Endothelial cell (in vitro differentiated cells): ENCODE measurements around the gene UNC5CL. TPM values are rescaled to one million over a fixed set of nuclear protein-coding genes. Genes with fewer than 3 reads are reported as not detected.
A peak's percentile ranks its signal among the peaks of the same experiment; 100 is the strongest.

Source experiments
- DNase-seq: peaks from one replicate; pipeline ENCODE4 v3.0.0; 2021; ENCODE audit warnings: low spot score
- H3K27ac Mint-ChIP-seq: one replicate; pipeline ENCODE4 v1.8.0; 2021; ENCODE audit warnings: mixed read lengths, inconsistent platforms; ENCODE audit not compliant: unreplicated experiment
- H3K27me3 Mint-ChIP-seq: one replicate; pipeline ENCODE4 v1.8.0; 2021; ENCODE audit warnings: mild to moderate bottlenecking, moderate library complexity, mixed read lengths, inconsistent platforms; ENCODE audit not compliant: unreplicated experiment
- H3K36me3 Mint-ChIP-seq: one replicate; pipeline ENCODE4 v1.8.0; 2021; ENCODE audit warnings: mild to moderate bottlenecking, low read depth, mixed read lengths, inconsistent platforms; ENCODE audit not compliant: unreplicated experiment
- H3K4me1 Mint-ChIP-seq: one replicate; pipeline ENCODE4 v1.8.0; 2021; ENCODE audit warnings: mild to moderate bottlenecking, mixed read lengths, inconsistent platforms; ENCODE audit not compliant: unreplicated experiment
- H3K4me3 Mint-ChIP-seq: one replicate; pipeline ENCODE4 v1.8.0; 2021; ENCODE audit warnings: mild to moderate bottlenecking, mixed read lengths, inconsistent platforms; ENCODE audit not compliant: unreplicated experiment
- H3K9me3 Mint-ChIP-seq: one replicate; pipeline ENCODE4 v1.8.0; 2021; ENCODE audit warnings: mixed read lengths, inconsistent platforms; ENCODE audit not compliant: unreplicated experiment
- long read RNA-seq: library from polyadenylated mRNA; unstranded; transcript quantifications from one replicate; pipeline ENCODE4 v2.0.0, GENCODE V29; 2020; ENCODE audit not compliant: unreplicated experiment
- total RNA-seq: library from RNA; stranded (reverse); fragmentation: NEBNext Ultra II Directional; extraction: Animal tissue kit (Norgen Biotek cat#: 25700); gene quantifications from one replicate; pipeline ENCODE4 v1.2.1, GENCODE V29; 2021; ENCODE audit not compliant: unreplicated experiment
- TF ChIP-seq, protein P1 (sequence below): fragments of 200-600 bp; sonication (generic); IDR thresholded peaks from one replicate; pipeline ENCODE4 v1.5.0; 2021; ENCODE audit warnings: antibody characterized with exemption; ENCODE audit not compliant: unreplicated experiment

The UNC5CL gene
- 0.59 TPM for total RNA-seq
- long read RNA-seq, result 0 reads

- no peaks in the 10 kb centered on the region for H3K9me3 Mint-ChIP-seq
- peak; percentile 63 for DNase-seq
- H3K4me1 Mint-ChIP-seq, result no peaks in the 10 kb centered on the region
- no peak within 1 kb of the TSS for H3K27ac Mint-ChIP-seq
- TF ChIP-seq, protein P1, sequence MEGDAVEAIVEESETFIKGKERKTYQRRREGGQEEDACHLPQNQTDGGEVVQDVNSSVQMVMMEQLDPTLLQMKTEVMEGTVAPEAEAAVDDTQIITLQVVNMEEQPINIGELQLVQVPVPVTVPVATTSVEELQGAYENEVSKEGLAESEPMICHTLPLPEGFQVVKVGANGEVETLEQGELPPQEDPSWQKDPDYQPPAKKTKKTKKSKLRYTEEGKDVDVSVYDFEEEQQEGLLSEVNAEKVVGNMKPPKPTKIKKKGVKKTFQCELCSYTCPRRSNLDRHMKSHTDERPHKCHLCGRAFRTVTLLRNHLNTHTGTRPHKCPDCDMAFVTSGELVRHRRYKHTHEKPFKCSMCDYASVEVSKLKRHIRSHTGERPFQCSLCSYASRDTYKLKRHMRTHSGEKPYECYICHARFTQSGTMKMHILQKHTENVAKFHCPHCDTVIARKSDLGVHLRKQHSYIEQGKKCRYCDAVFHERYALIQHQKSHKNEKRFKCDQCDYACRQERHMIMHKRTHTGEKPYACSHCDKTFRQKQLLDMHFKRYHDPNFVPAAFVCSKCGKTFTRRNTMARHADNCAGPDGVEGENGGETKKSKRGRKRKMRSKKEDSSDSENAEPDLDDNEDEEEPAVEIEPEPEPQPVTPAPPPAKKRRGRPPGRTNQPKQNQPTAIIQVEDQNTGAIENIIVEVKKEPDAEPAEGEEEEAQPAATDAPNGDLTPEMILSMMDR, result peak; percentile 86
- H3K27me3 Mint-ChIP-seq, result no peaks in the 10 kb centered on the region
- no peaks in the 10 kb centered on the region for H3K36me3 Mint-ChIP-seq
- H3K4me3 Mint-ChIP-seq, result no peak within 1 kb of the TSS
Measured at GRCh38 chr6:41039060-41039998, at the start of gene UNC5CL. TSS of gene UNC5CL (minus strand) at chr6:41039221. CDS start at chr6:41035074, 4,147 bp downstream.

DNA sequence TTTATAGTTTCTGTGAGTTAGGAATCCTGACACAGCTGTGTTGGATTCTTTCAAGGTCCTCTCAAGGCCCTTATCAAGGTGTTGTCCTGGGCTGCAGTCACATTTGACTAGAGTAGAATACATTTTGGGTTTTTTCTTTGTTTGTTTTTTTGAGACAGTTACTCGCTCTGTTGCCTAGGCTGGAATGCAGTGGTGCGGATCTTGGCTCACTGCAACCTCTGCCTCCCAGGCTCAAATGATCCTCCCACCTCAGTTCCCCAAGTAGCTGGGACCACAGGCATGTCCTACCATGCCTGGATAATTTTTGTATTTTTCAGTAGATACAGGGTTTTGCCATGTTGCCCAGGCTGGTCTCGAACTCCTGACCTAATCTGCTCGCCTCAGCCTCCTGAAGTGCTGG is 49.4 kb upstream of the UNC5CL start:
- no peaks in the 10 kb centered on the region for H3K4me1 Mint-ChIP-seq

DNA sequence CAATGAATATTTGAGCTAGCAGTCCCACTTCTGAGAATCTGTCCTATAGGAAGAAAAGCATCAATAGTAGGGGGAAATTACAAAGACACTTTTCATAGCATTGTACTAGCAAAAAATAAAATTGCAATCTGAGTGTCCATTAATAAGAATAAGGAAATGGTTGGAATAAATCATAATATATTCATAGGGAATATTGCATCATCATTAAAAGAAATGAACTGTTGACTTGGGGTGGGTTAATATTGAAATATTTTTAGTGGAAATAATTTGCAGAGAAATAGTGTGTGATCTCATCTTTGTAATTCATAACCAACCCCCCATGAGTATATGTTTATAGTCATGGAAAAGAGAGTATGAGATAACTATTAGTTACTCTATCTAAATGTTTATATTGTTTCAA is 46.2 kb upstream of the UNC5CL start:
- Mint-ChIP-seq H3K4me3 (no peak overlapping the region), H3K9me3 (no peaks in the 10 kb centered on the region), H3K36me3 (peaks cover 16% of the 10 kb centered on the region), H3K4me1 (peaks cover 13% of the 10 kb centered on the region), H3K27ac (no peak overlapping the region), H3K27me3 (peaks cover 2% of the 10 kb centered on the region)
- no peak for DNase-seq
- TF ChIP-seq, protein P1, result no peak

More for the DNA sequence above, 49.4 kb upstream of the UNC5CL start:
- TF ChIP-seq, protein P1, result no peak
- no peak overlapping the region for H3K27ac Mint-ChIP-seq
- peaks cover 2% of the 10 kb centered on the region for H3K27me3 Mint-ChIP-seq
- H3K9me3 Mint-ChIP-seq, result no peaks in the 10 kb centered on the region
- DNase-seq, result no peak
- H3K4me3 Mint-ChIP-seq, result no peak overlapping the region
- H3K36me3 Mint-ChIP-seq, result peaks cover 25% of the 10 kb centered on the region

- DNase-seq, result no peak
- no peak overlapping the region for H3K27ac Mint-ChIP-seq
- peaks cover 12% of the 10 kb centered on the region for H3K36me3 Mint-ChIP-seq
- H3K9me3 Mint-ChIP-seq, result no peaks in the 10 kb centered on the region
- H3K4me3 Mint-ChIP-seq, result no peak overlapping the region
- peaks cover 2% of the 10 kb centered on the region for H3K27me3 Mint-ChIP-seq
- TF ChIP-seq, protein P1, result no peak
- peaks cover 27% of the 10 kb centered on the region for H3K4me1 Mint-ChIP-seq
Measured at GRCh38 chr6:41083072-41083471, 44.1 kb upstream of the UNC5CL start.

- Mint-ChIP-seq H3K27ac (peak overlapping the region; percentile 59), H3K9me3 (no peaks in the 10 kb centered on the region), H3K4me3 (peak overlapping the region; percentile 56), H3K4me1 (peaks cover 34% of the 10 kb centered on the region), H3K27me3 (no peaks in the 10 kb centered on the region), H3K36me3 (peaks cover 12% of the 10 kb centered on the region)
- TF ChIP-seq, protein P1, result no peak
- no peak for DNase-seq
Measured at GRCh38 chr6:41080621-41081020, 41.6 kb upstream of the UNC5CL start.
